Ramos (cell line): Measurements from ENCODE around the gene PNMA1.
"Not testable (repeated sequence)": the region's sequence is repeated elsewhere in the genome, so short reads cannot be mapped to it uniquely, and the experiment has no call there.

ENCODE experiments used
- in situ Hi-C: fragments of 300-500 bp; cut with MboI; formaldehyde crosslinking; loops from one replicate; pipeline ENCODE4 v1.14.3; 2022; ENCODE audit warnings: low sequenced_read_pairs; ENCODE audit not compliant: unreplicated experiment

The PNMA1 gene

GRCh38 chr14:73720636-73721035, 6.5 kb upstream of the PNMA1 start:
- in situ Hi-C loops = no loop called here

GRCh38 chr14:73719791-73720190, 5.6 kb upstream of the PNMA1 start:
- in situ Hi-C loops = no loop called here

GRCh38 chr14:73719361-73719760, 5.2 kb upstream of the PNMA1 start:
- in situ Hi-C loops = no loop called here

- in situ Hi-C loops = no loop called here
These were observed 4.5 kb upstream of the PNMA1 start for GRCh38 chr14:73718418-73719251.

GRCh38 chr14:73717711-73718417, 3.7 kb upstream of the PNMA1 start:
- in situ Hi-C loops = no loop called here

GRCh38 chr14:73717266-73717665, 3.1 kb upstream of the PNMA1 start:
- in situ Hi-C loops = no loop called here

GRCh38 chr14:73715707-73716106, 1.5 kb upstream of the PNMA1 start:
- in situ Hi-C loops = no loop called here

- in situ Hi-C loops = no loop called here
These were observed 485 bp upstream of the PNMA1 start for GRCh38 chr14:73714656-73715081.

- in situ Hi-C loops = no loop called here
These were observed 880 bp downstream of the PNMA1 start for GRCh38 chr14:73713206-73713802.

GRCh38 chr14:73712540-73713180, 1.5 kb downstream of the PNMA1 start:
- in situ Hi-C loops = no loop called here

GRCh38 chr14:73712071-73712506, 2.1 kb downstream of the PNMA1 start:
- in situ Hi-C loops = no loop called here

- in situ Hi-C loops = no loop called here
These were observed 3.4 kb downstream of the PNMA1 start for GRCh38 chr14:73710737-73711136.

GRCh38 chr14:73709904-73710469, 4.2 kb downstream of the PNMA1 start:
- in situ Hi-C loops = no loop called here

GRCh38 chr14:73708076-73708475, 6.1 kb downstream of the PNMA1 start:
- in situ Hi-C loops = not testable (repeated sequence)

- in situ Hi-C loops = no loop called here
These were observed 13.9 kb downstream of the PNMA1 start for GRCh38 chr14:73700325-73700724.

- in situ Hi-C loops = no loop called here
These were observed 17.5 kb downstream of the PNMA1 start for GRCh38 chr14:73696466-73697400.

- in situ Hi-C loops = no loop called here
These were observed 18.2 kb downstream of the PNMA1 start for GRCh38 chr14:73695997-73696396.

GRCh38 chr14:73695082-73695481, 19.1 kb downstream of the PNMA1 start:
- in situ Hi-C loops = no loop called here

- in situ Hi-C loops = no loop called here
These were observed 20.1 kb downstream of the PNMA1 start for GRCh38 chr14:73694083-73694482.
